Upper lobe of left lung (tissue), 4 donors: ENCODE measurements around the gene ABHD16B.

Source experiments
- CTCF ChIP-seq, 6 experiments: fragments of 450-650 bp in 4 of 6; fragments of 200-600 bp in 2 of 6; sonication (generic) in 2 of 6; IDR thresholded peaks; one replicate each; pipeline ENCODE4 v1.5.1; 2016 to 2019; ENCODE audit warnings: antibody characterized with exemption in 6 of 6
- EP300 ChIP-seq, 4 donors: sonication (generic); formaldehyde crosslinking; IDR thresholded peaks; one replicate each; pipeline ENCODE4 v1.5.1; 2017; ENCODE audit warnings: antibody characterized with exemption in 4 of 4, control low read depth in 2 of 4
- POLR2A ChIP-seq, 4 donors: fragments of 450-650 bp; IDR thresholded peaks; one replicate each; pipeline ENCODE4 v1.5.1; 2016 to 2017; ENCODE audit warnings: antibody characterized with exemption in 4 of 4, mild to moderate bottlenecking in 2 of 4
- POLR2AphosphoS5 ChIP-seq, 2 donors: sonication (generic); formaldehyde crosslinking; IDR thresholded peaks; one replicate each; pipeline ENCODE4 v1.5.1; 2017; ENCODE audit warnings: antibody characterized with exemption in 2 of 2

GRCh38 chr20:63877755-63878470 lies 16.6 kb downstream of the ABHD16B start:
- TF ChIP-seq CTCF (IDR thresholded peaks at IDR 0.05) = no peak
- no peak for TF ChIP-seq POLR2A (IDR thresholded peaks at IDR 0.05)
- TF ChIP-seq POLR2AphosphoS5 (IDR thresholded peaks at IDR 0.05) = no peak
- no peak for TF ChIP-seq EP300 (IDR thresholded peaks at IDR 0.05)
